GM06990 (cell line): ENCODE data around the gene ROPN1B.

Experiments
- DNase-seq: peaks from one replicate; pipeline ENCODE4 v3.0.0-alpha.2; 2011; ENCODE audit not compliant: insufficient read length; ENCODE audit errors: extremely low read depth
- H3K27me3 ChIP-seq: replicated peaks from 2 replicates; pipeline ENCODE4 v1.6.0; 2011; ENCODE audit warnings: low read length; ENCODE audit not compliant: control insufficient read depth, insufficient read depth
- H3K36me3 ChIP-seq: 2 replicates; pipeline ENCODE4 v1.5.1; 2011; ENCODE audit warnings: low read length; ENCODE audit not compliant: control insufficient read depth, insufficient read depth
- H3K4me3 ChIP-seq: replicated peaks from 2 replicates; pipeline ENCODE4 v1.5.1; 2011; ENCODE audit warnings: low read depth, mild to moderate bottlenecking, control low read depth, low read length
- TF ChIP-seq, protein P1 (sequence below): IDR thresholded peaks from 2 replicates; pipeline ENCODE4 v1.5.1; 2011; ENCODE audit warnings: low read length, control low read depth, mild to moderate bottlenecking, inconsistent platforms; ENCODE audit not compliant: insufficient read depth, poor library complexity, severe bottlenecking

The ROPN1B gene

DNA sequence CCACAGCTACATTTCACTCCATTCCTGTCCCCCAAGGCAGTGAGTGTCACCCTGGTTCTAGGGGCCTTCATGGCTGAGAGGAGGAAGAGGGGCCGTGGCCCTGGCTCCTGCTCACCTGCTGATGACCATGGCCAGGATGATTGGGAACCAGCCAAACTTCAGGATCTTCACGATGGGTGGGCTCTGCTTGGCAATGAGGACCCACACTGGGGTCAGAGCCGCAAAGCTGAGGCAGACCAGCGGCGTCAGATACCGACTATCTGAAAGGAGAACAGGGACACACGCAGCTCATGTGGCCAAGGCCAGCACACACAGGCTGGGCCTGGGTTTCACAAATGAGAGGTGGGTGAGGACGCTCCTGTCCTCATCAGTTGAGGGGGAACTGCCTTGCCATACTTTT lies 47.6 kb downstream of the ROPN1B start:
- DNase-seq = no peak
- Histone ChIP-seq H3K27me3 (no peaks in the 10 kb centered on the region), H3K36me3 (peaks cover 1% of the 10 kb centered on the region; the same call in 1 of the 2 replicates), H3K4me3 (no peak overlapping the region)
- TF ChIP-seq, protein P1, sequence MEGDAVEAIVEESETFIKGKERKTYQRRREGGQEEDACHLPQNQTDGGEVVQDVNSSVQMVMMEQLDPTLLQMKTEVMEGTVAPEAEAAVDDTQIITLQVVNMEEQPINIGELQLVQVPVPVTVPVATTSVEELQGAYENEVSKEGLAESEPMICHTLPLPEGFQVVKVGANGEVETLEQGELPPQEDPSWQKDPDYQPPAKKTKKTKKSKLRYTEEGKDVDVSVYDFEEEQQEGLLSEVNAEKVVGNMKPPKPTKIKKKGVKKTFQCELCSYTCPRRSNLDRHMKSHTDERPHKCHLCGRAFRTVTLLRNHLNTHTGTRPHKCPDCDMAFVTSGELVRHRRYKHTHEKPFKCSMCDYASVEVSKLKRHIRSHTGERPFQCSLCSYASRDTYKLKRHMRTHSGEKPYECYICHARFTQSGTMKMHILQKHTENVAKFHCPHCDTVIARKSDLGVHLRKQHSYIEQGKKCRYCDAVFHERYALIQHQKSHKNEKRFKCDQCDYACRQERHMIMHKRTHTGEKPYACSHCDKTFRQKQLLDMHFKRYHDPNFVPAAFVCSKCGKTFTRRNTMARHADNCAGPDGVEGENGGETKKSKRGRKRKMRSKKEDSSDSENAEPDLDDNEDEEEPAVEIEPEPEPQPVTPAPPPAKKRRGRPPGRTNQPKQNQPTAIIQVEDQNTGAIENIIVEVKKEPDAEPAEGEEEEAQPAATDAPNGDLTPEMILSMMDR = no peak

DNA sequence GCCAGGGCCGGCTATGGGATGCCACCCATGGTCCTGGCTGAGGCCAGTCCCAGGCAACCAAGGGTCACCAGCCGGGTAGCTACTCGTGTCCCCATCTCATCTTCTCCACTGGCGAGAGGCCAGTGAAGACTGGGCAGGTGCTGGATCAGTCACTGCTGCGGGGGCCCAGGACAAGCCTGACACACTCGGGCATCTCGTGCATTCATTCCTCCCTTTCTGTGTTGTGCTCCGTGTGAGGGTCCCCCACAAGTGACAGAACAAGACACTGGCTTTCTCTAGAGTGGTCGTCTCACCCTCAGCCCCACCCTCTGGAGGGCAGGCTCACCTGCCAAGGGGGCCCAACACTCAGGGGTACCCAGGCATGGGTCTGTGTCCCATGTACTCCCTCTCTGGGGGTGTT lies 48.4 kb downstream of the ROPN1B start:
- H3K27me3 ChIP-seq = no peaks in the 10 kb centered on the region
- peaks cover 1% of the 10 kb centered on the region; the same call in 1 of the 2 replicates for H3K36me3 ChIP-seq
- DNase-seq = no peak
- H3K4me3 ChIP-seq = no peak overlapping the region
- TF ChIP-seq, protein P1 = no peak

DNA sequence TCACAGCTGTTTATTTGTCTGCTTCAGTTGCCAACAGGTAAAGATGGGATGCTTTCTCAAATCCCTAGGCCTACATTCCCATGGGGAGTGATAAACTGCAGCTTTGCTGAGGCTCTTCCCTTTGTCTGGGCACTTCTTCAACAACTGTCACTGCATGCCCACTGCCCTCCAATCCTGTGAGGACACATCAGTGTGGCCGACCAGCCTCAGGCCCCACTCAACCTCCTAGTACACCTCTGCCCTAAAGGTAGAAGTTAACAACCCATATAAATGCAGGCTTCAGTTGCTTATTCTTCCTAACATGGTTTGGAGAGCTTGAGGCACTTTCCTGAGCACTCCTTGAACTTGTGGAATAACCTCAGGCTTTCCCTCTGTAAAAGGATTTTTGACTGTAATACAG lies 49.6 kb downstream of the ROPN1B start:
- TF ChIP-seq, protein P1 = no peak
- H3K36me3 ChIP-seq = peaks cover 1% of the 10 kb centered on the region; the same call in 1 of the 2 replicates
- H3K27me3 ChIP-seq = no peaks in the 10 kb centered on the region
- H3K4me3 ChIP-seq = no peak overlapping the region
- DNase-seq = no peak

DNA sequence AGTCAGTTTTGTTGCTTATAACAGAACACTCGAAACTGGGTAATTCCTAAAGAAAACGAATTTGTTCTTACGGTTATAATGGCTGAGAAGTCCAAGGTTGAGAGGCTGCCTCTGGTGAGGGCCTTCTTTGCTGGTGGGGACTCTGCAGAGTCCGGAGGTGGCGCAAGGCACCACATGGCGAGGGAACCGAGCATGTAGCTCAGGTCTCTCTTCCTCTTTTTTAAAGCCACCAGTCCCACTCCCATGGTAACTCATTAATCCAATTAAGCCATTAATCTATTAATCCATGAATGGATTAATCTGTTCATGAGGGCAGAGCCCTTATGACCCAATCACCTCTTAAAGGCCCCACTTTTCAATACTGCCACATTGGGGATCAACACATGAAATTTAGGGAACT lies 50.0 kb downstream of the ROPN1B start:
- Histone ChIP-seq H3K36me3 (0 out of 2 replicates have a peak, but pooled peaks cover 1% of the 10 kb centered on the region), H3K4me3 (no peak overlapping the region), H3K27me3 (no peaks in the 10 kb centered on the region)
- TF ChIP-seq, protein P1 = no peak
- no peak for DNase-seq

DNA sequence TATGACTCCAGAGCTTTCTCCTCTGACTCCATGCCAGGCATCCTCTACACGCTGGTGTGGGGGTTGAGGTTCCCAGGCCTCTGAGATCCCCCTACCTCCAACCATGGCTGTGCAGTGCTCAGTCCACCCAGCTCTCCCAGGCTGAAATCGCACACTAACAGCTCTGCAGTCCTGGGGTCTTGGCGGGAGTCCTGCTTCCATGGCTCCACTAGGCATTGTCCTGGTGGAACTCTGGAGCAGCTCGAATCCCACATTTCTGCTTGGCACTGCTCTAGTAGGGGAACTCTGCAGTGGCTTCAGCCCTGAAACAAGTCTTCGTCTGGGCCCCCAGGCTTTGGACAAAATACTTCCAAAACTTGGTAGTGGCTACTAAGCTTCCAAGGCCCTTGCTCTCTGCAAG lies 50.7 kb downstream of the ROPN1B start:
- TF ChIP-seq, protein P1 = no peak
- Histone ChIP-seq H3K4me3 (no peak overlapping the region), H3K36me3 (peaks cover 3% of the 10 kb centered on the region; the same call in 1 of the 2 replicates), H3K27me3 (no peaks in the 10 kb centered on the region)
- no peak for DNase-seq

DNA sequence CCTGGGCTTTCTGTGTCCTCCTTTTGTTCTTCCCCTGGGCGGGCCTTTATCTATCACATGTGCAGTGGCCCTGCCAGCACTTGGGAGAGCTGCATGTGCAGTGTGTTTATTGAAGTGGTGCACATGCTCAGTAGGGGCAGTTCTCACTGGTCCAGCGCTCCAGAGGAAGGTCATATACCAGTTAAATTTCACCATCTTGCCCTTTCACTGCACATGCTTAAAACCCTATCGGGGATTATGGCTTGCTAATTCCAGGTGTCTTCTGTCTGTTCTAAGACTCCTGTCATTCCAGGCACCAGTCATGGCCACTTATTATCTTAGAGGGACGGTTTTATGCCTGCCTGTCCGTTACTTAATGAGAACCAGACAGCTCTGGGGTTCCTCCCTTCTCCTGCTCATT lies 52.2 kb downstream of the ROPN1B start:
- DNase-seq = no peak
- TF ChIP-seq, protein P1 = no peak
- Histone ChIP-seq H3K27me3 (no peaks in the 10 kb centered on the region), H3K4me3 (no peak overlapping the region), H3K36me3 (peaks cover 2% of the 10 kb centered on the region; the same call in 1 of the 2 replicates)
